GM18867 (cell line): ENCODE measurements around the gene SLC25A28.

Source experiments
- ATAC-seq: cut with Tn5 transposase; IDR thresholded peaks from one replicate; pipeline ENCODE4 v1.9.1; 2021; ENCODE audit warnings: mild to moderate bottlenecking, moderate library complexity; ENCODE audit not compliant: unreplicated experiment

Gene SLC25A28

DNA sequence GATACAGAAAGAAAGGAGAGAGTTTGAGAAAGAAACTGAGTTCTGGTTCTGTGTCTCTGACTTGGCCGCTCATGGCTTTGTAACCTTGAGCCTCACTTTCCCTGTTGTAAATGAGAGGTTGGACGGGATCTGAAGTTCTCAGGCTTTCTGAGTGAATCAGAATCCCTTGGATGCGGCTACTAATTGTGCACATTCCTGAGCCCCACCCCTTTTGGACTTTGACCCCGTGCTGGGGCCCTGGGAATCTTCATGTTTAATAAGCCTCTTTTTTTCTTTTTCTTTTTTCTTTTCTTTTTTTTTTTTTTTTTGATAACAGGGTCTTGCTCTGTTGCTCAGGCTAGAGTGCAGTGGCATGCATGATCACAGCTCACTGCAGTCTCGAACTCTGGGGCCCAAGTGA is 26.9 kb downstream of the SLC25A28 start:
- no peak for ATAC-seq

DNA sequence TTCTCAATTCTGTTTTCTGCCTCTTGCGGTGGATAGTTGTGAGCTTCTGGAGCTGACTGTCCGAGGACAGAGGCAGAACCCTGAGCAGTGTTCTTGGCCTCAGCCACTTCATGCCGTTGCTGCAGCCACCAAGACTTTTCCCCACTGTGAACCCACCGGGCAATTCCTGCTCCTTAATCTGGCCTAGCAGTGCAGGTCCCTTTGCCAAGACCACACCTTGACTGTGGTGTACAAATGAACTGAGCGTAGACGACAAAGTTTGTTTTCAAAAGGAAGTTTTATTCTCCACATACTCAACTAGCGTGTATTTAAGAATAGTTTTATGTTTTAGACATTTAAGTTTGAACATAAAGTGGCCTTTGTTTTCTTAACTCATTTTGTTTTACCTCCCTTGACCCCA is 29.4 kb downstream of the SLC25A28 start:
- no peak for ATAC-seq

DNA sequence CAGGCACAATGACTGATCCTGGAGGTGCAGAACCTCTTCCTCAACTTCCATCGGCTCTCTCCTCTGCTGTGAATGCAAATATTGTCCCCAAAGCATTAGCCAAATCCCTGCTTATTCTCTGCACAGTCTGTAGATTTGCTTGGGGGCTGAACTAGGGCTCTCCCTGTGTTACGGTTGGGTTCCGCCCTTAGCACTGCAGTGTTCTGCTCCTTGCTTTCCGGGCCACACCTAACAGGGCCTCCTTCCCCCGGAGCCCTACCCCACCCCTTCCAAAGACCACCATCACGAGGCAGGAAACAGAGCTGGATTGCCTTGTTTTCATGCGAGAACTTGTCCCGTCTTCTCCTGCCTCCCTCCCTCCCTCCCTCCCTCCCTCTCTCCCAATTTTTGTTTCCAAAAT is 36.6 kb downstream of the SLC25A28 start:
- ATAC-seq: no peak

DNA sequence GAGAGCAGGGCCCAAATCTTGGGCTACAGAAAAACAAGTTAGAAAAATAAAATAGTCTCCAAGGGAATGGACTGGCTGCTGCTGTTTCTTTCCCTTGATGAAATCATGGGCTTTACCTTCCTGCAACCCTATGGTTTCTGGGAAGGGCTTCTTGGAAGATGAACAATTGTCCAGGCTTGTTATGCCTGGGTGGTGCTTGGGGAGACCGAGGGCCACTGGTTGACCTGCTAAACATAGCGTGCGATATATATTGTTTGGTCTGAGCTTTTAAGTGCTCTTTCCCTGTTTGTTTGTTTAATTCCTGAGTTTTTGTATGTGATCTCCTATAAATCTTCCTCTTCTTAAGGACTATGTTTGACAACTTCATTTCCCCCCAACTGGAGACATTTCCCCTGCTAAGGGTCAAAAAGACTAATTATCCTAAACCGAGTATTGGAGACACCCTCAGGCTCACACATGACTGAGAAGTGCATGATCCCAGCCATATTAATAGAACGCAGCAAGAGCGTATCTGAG is 37.9 kb downstream of the SLC25A28 start:
- no peak for ATAC-seq

DNA sequence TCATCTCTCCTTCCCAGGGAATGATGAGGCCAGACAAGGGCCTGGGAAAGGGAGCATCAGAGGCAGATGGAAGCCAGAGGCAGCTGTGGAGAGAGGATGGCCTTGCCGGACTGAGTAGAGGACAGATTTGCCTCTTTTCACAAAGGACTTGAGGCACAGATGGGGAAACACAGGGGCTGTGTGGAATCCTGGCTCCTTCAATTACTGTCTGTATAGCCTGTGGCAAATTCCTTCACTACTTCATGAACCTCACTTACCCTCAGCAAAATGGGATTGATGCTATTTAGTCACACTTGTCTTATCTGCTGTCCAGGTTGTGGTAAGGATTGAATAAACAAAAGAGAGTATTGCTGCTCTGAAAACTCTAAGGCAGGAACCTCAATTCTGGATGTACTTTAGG is 40.3 kb downstream of the SLC25A28 start:
- ATAC-seq: no peak

DNA sequence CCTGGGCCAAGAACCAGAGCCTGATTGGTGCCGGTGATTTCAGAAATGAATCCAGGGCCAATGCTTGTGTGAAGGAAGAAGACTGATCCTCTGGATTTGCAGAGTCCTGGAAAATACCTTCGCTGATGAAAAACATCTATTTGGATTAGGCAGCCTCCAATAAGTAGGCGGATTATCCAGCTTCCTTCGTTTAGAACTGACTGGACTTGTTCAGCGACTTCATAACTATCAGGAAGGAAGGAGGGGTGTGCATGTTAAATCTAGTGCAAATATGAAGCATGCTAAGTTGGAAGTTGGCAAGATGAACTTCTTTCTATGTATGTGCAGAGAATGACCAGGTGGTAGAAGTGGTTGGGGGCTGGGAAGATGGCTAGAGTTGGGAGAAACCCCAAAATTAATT is 46.4 kb downstream of the SLC25A28 start:
- ATAC-seq: no peak

DNA sequence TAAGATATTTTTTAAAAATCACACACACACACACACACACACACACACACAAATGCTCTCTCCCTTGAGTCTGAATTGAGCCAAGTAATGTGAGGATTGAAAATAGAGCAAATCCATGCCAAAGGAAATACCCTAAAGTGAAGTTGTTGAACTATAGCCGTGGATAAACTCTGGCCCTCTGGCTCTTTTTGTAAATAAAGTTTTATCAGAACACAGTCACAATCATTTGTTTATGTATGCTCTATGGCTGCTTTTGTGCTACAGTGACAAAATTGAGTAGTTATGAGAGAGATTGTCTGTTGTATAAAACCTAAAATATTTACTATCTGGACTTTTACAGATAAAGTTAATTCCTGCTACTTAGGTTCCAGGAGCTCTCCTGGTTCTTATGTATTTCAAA is 48.4 kb downstream of the SLC25A28 start:
- no peak for ATAC-seq

DNA sequence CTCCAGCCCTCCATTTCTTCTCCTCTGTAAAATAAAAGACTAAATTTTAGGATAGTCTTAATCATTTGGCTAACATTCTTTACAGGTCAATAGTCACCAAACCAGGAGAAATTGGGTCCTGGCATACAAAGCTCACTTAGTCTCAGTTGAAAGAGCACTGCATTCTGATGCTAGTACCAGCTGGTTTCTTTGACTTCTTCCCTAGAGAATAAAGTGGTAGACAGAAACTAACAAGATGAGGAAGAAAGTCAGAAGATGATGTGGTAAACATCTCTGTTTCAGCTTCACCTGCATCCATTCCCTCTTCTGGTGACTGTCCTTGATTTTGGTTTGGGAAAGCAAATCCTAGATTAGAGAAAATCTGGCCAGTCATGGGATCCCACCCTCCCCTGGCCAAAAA is 50.3 kb downstream of the SLC25A28 start:
- no peak for ATAC-seq

DNA sequence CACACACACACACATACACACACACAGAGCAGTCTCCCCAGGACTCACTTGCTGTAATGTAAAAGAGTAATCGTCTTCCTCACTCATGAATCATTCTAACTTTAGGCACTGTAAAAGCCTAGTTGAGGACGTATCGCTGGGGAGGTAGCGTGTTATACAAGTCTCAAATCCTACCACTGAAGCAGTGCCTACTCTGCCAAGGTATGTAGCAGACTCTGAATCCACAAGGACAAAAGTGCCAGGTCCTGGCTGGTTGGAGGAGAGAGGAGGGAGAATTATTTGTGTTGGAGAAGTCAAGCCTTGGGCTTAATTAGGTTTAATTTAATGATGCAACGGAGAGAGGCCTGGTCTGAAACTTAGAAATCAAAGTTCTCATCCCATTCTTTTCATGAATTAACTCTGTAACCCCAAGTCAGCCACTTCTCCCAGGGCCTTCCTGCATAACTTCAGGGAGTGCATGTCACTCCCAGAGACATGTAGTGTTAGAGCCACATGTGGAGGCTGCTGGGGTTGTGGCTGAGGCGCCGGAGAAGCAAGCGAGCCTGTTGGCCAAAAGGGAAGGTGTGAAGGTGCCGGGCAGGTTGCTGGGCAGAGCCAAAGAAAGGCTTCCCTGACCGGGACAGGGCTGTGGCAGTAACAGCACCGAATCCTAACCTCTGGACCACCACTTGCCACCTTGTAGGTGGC is 50.8 kb downstream of the SLC25A28 start:
- no peak for ATAC-seq

DNA sequence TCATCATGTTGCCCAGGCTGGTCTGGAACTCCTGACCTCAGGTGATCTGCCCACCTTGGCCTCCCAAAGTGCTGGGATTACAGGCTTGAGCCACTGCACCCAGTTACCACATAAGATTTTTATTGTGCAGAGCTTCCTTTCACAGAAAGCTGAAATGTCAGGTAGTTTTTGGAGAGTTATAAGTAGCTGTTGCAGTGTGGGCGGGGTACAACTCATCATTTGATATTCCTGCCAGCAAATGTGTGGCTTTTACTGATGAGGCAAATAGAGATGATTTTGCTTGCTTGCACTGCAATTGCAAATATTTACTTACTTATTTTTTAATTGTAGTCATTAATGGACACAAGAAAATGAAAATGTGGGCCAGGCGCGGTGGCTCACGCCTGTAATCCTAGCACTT is 55.1 kb downstream of the SLC25A28 start:
- no peak for ATAC-seq

DNA sequence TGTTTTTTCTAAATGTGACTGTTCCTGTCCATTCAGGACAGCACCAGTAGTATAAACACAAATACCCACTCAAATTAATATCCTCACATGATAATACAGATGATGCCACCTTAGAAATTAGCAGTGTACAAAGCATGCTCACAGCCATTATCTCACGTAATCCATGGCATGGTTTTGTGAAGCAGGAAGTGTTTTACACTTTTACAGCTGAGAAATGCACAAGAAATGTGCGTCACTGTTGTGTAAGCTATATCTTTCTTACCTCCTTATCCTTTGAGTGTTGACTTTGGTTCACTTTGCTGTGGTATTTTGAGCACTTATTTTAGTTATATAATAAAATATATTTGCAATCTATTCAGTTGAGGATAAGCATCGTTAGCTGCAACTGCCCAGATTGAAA is 55.9 kb downstream of the SLC25A28 start:
- ATAC-seq: no peak

DNA sequence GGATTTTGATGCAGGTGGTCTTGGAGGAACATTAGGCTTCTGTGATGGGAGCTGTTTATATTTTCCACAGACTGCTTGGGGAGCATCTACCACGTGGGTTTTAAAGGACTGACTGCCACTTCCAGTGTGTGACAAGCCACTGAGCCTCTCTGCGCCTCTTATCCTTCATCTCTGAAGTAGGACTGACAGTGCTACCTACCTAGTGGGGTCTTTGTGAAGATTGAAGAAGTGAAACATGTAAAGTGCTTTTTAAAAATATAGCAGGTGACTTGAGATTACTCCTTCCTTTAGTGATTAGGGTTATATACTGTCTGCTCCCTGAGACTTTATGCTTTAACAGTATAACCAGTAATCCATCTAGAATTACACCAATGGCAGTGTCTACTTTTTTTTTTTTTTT is 57.6 kb downstream of the SLC25A28 start:
- ATAC-seq: no peak
